Muscle layer of colon (tissue), 2 donors: Measurements from ENCODE around the gene DOCK11.
"Not testable (repeated sequence)": the region's sequence is repeated elsewhere in the genome, so short reads cannot be mapped to it uniquely, and the experiment has no call there.

ENCODE experiments used
- H3K27ac ChIP-seq: one replicate; pipeline ENCODE4 v1.7.0; 2013; ENCODE audit warnings: low read depth, mild to moderate bottlenecking, low read length, moderate library complexity
- H3K27me3 ChIP-seq, 2 donors: one replicate each; pipeline ENCODE4 v1.7.0; 2013; ENCODE audit warnings: low read length in 2 of 2, mild to moderate bottlenecking in 2 of 2; ENCODE audit not compliant: insufficient read depth in 2 of 2, control insufficient read depth in 1 of 2
- H3K36me3 ChIP-seq: one replicate; pipeline ENCODE4 v1.7.0; 2013; ENCODE audit warnings: mild to moderate bottlenecking, low read length; ENCODE audit not compliant: insufficient read depth
- H3K4me1 ChIP-seq: one replicate; pipeline ENCODE4 v1.7.0; 2013; ENCODE audit warnings: mild to moderate bottlenecking, low read length; ENCODE audit not compliant: insufficient read depth
- H3K4me3 ChIP-seq, 2 donors: one replicate each; pipeline ENCODE4 v1.7.0; 2013; ENCODE audit warnings: low read length in 2 of 2, low read depth in 1 of 2, mild to moderate bottlenecking in 1 of 2, moderate library complexity in 1 of 2
- H3K9ac ChIP-seq: one replicate; pipeline ENCODE4 v1.7.0; 2013; ENCODE audit warnings: low read length
- H3K9me3 ChIP-seq: one replicate; pipeline ENCODE4 v1.7.0; 2013; ENCODE audit warnings: mild to moderate bottlenecking, low read length
- donor health status: abdominal sarcoma.
- donor health status: Adenocarcinoma of cecum.

Gene DOCK11

DNA sequence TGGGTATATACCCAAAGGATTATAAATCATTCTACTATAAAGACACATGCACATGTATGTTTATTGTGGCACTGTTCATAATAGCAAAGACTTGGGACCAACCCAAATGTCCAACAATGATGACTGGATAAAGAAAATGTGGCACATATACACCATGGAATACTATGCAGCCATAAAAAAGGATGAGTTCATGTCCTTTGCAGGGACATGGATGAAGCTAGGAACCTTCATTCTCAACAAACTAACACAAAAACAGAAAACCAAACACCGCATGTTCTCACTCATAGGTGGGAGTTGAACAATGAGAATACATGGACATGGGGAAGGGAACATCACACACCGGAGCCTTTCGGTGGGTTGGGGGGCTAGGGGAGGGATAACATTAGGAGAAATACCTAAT is 87.3 kb downstream of the DOCK11 start:
- H3K27me3 ChIP-seq, H3K36me3 ChIP-seq, H3K27ac ChIP-seq, H3K4me3 ChIP-seq, H3K9me3 ChIP-seq, H3K9ac ChIP-seq, H3K4me1 ChIP-seq: not testable (repeated sequence)

DNA sequence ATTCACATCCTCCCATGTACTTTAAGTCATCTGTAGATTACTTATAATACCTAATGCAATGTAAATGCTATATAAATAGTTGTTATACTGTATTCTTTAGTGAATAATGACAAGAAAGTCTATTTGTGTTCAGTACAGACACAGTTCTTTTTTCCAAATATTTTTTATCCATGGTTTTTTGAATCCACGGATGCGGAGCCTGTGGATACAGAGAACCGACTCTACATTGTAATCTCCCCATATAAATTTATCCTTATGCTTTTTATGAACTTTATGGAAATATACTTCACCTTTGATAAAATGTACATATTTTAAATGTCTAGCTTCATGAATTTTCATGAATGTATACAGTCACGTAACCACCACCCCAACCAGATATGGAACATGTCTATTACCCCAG is 88.2 kb downstream of the DOCK11 start:
- no peaks in the 10 kb centered on the region for H3K9me3 ChIP-seq
- H3K36me3 ChIP-seq = peaks cover 13% of the 10 kb centered on the region
- H3K27ac ChIP-seq = no peak overlapping the region
- H3K27me3 ChIP-seq = no peaks in the 10 kb centered on the region
- no peaks in the 10 kb centered on the region for H3K4me1 ChIP-seq
- no peak overlapping the region for H3K9ac ChIP-seq
- no peak overlapping the region for H3K4me3 ChIP-seq

DNA sequence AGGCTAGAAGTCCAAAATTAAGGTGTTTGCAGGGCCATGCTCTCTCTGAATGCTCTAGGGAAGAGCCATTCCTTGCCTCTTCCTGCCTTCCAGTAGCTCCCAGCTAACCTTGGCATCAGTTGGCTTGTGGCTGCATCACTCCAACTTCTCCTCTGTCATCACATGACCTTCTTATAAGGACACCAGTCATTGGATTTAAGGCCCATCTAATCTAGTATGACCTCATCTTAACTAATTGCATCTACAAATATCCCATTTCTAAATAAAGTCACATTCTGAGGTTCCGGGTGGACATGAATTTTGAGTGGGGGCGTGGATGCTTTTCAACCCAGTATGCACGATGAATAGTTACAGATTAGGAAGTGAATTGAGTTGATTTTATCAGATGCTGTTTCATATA is 89.7 kb downstream of the DOCK11 start:
- Histone ChIP-seq H3K36me3 (peaks cover 13% of the 10 kb centered on the region), H3K4me1 (no peaks in the 10 kb centered on the region), H3K4me3 (no peak overlapping the region), H3K9ac (no peak overlapping the region), H3K27me3 (no peaks in the 10 kb centered on the region), H3K27ac (no peak overlapping the region), H3K9me3 (no peaks in the 10 kb centered on the region)

GRCh38 chrX:118586206-118586605 is 90.6 kb downstream of the DOCK11 start:
- H3K27me3 ChIP-seq, H3K27ac ChIP-seq: not testable (repeated sequence)

DNA sequence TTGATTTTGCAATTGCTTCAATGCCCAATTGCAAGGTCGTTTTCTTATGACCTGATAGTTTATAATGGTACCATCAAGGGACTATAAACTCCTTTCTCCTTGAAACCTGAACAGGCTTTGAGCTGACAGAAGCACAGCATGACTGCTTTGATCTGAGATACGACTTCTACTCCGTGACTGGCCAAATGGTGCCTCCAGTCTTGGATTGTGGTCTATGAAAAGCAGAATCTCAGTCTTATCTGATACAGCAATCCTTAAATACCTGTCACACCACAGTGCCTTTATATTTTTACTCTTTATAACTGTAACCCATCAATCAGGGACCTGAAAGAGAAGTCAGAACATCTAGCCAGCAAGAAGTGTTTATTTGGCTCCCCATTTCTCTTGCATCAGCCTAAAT is 93.1 kb downstream of the DOCK11 start:
- H3K9ac ChIP-seq = no peak overlapping the region
- peaks cover 18% of the 10 kb centered on the region for H3K36me3 ChIP-seq
- no peaks in the 10 kb centered on the region for H3K4me1 ChIP-seq
- no peaks in the 10 kb centered on the region for H3K27me3 ChIP-seq
- no peak overlapping the region for H3K4me3 ChIP-seq
- H3K27ac ChIP-seq = no peak overlapping the region
- H3K9me3 ChIP-seq = no peaks in the 10 kb centered on the region

More at GRCh38 chrX:118586206-118586605, 90.6 kb downstream of the DOCK11 start:
- not testable (repeated sequence) for H3K4me1 ChIP-seq, H3K4me3 ChIP-seq, H3K9ac ChIP-seq, H3K9me3 ChIP-seq
- peaks cover 17% of the 10 kb centered on the region for H3K36me3 ChIP-seq

- no peaks in the 10 kb centered on the region for H3K27me3 ChIP-seq
- no peak overlapping the region for H3K4me3 ChIP-seq
- no peak overlapping the region for H3K9ac ChIP-seq
- H3K9me3 ChIP-seq = no peaks in the 10 kb centered on the region
- peaks cover 18% of the 10 kb centered on the region for H3K36me3 ChIP-seq
- no peaks in the 10 kb centered on the region for H3K4me1 ChIP-seq
- H3K27ac ChIP-seq = no peak overlapping the region
Measured at GRCh38 chrX:118589227-118589626, 93.6 kb downstream of the DOCK11 start.

- Histone ChIP-seq H3K27me3 (no peaks in the 10 kb centered on the region), H3K4me1 (peaks cover 5% of the 10 kb centered on the region), H3K9ac (no peak overlapping the region), H3K36me3 (peaks cover 6% of the 10 kb centered on the region), H3K4me3 (no peak overlapping the region), H3K27ac (no peak overlapping the region), H3K9me3 (no peaks in the 10 kb centered on the region)
Measured at GRCh38 chrX:118593407-118593806, 97.8 kb downstream of the DOCK11 start.

GRCh38 chrX:118594697-118595420 is 99.2 kb downstream of the DOCK11 start:
- H3K9me3 ChIP-seq = no peaks in the 10 kb centered on the region
- H3K27me3 ChIP-seq = no peaks in the 10 kb centered on the region
- H3K9ac ChIP-seq = no peak overlapping the region
- no peak overlapping the region for H3K4me3 ChIP-seq
- H3K27ac ChIP-seq = no peak overlapping the region
- H3K36me3 ChIP-seq = peaks cover 5% of the 10 kb centered on the region
- peaks cover 5% of the 10 kb centered on the region for H3K4me1 ChIP-seq

DNA sequence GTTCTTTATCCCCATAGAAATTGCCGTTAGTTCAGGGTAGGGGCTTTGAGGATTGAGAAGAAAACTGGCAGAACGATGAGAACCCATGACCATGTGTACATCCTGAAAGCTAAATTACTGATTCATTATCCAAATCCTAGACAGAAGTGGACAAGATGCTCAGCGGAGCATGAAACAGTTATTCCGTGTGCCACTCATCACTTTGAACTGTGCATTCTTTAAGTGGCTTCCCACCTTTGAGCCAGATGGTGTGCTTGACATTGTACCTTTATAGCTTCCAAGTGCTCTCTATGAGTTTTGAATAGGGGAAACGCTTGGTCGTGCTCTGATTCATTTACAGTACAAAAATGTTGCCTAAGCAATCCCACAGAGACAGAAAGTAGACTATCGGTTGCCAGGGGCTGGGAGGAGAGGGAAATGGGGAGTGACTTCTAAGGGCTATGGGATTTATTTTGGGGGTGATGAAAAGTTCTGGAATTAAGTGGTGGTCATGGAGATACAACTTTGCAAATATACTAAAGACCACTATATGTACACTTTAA is 100.0 kb downstream of the DOCK11 start:
- Histone ChIP-seq H3K27ac (no peak overlapping the region), H3K9ac (no peak overlapping the region), H3K4me1 (peaks cover 5% of the 10 kb centered on the region), H3K4me3 (no peak overlapping the region), H3K27me3 (no peaks in the 10 kb centered on the region), H3K36me3 (peaks cover 5% of the 10 kb centered on the region), H3K9me3 (no peaks in the 10 kb centered on the region)

DNA sequence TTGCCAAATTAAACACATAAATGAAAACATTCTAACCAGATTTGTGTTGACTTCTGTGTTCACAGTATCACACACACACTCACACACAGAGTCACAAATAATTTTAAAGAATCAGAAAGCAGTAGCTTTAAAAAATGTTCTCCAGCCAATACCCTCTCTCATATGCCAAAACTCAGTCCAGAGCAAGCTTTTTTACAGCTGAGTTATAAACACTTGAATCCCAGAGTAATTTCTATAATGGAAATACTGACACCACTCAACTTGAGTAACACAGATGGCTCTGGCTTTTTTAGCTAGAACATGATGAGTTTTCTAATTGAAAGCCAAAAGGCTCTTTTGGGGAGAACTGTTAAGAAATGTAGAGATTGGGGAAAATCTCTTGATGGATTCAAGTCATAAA is 100.8 kb downstream of the DOCK11 start:
- no peak overlapping the region for H3K27ac ChIP-seq
- H3K9ac ChIP-seq = no peak overlapping the region
- no peaks in the 10 kb centered on the region for H3K27me3 ChIP-seq
- peaks cover 5% of the 10 kb centered on the region for H3K4me1 ChIP-seq
- no peaks in the 10 kb centered on the region for H3K9me3 ChIP-seq
- no peak overlapping the region for H3K4me3 ChIP-seq
- no peaks in the 10 kb centered on the region for H3K36me3 ChIP-seq

- H3K9ac ChIP-seq = no peak overlapping the region
- H3K27ac ChIP-seq = peak overlapping the region; percentile 22
- H3K4me3 ChIP-seq = no peak overlapping the region
- no peaks in the 10 kb centered on the region for H3K4me1 ChIP-seq
- H3K9me3 ChIP-seq = no peaks in the 10 kb centered on the region
- peaks cover 4% of the 10 kb centered on the region for H3K36me3 ChIP-seq
- no peaks in the 10 kb centered on the region for H3K27me3 ChIP-seq
Measured at GRCh38 chrX:118603981-118604380, 108.4 kb downstream of the DOCK11 start.

GRCh38 chrX:118612290-118612689 is 116.7 kb downstream of the DOCK11 start:
- Histone ChIP-seq H3K4me3 (no peak overlapping the region), H3K36me3 (peaks cover 16% of the 10 kb centered on the region), H3K9ac (no peak overlapping the region), H3K4me1 (no peaks in the 10 kb centered on the region), H3K9me3 (no peaks in the 10 kb centered on the region), H3K27ac (no peak overlapping the region), H3K27me3 (no peaks in the 10 kb centered on the region)
